Kidney epithelial cell (primary cell): ENCODE measurements around the gene ARSD. TPM values are rescaled to one million over a fixed set of nuclear protein-coding genes. Genes with fewer than 3 reads are reported as not detected.

Experiments
- DNase-seq: peaks from one replicate; pipeline ENCODE4 v3.0.0-alpha.2; 2010; ENCODE audit warnings: low read depth
- H3K27me3 ChIP-seq: 2 replicates; pipeline ENCODE4 v1.6.0; 2011; ENCODE audit warnings: low read length; ENCODE audit not compliant: control insufficient read depth, insufficient read depth
- H3K36me3 ChIP-seq: 2 replicates; pipeline ENCODE4 v1.5.1; 2011; ENCODE audit warnings: low read length; ENCODE audit not compliant: control insufficient read depth, insufficient read depth
- H3K4me3 ChIP-seq: 2 replicates; pipeline ENCODE4 v1.5.1; 2011; ENCODE audit warnings: low read depth, mild to moderate bottlenecking, control low read depth, low read length
- total RNA-seq: library from RNA; depleted of rRNA; stranded (reverse); fragments of >200 nt; gene quantifications from 2 replicates; pipeline ENCODE4 v1.2.3, GENCODE V29; 2015
- TF ChIP-seq, protein P1 (sequence below): IDR thresholded peaks from 2 replicates; pipeline ENCODE4 v1.5.1; 2011; ENCODE audit warnings: mild to moderate bottlenecking, moderate library complexity, low read length, control low read depth, inconsistent platforms; ENCODE audit not compliant: insufficient read depth, poor library complexity, severe bottlenecking

ARSD gene
- total RNA-seq, 1 donor from 2014 or later = 30.9 TPM

DNA sequence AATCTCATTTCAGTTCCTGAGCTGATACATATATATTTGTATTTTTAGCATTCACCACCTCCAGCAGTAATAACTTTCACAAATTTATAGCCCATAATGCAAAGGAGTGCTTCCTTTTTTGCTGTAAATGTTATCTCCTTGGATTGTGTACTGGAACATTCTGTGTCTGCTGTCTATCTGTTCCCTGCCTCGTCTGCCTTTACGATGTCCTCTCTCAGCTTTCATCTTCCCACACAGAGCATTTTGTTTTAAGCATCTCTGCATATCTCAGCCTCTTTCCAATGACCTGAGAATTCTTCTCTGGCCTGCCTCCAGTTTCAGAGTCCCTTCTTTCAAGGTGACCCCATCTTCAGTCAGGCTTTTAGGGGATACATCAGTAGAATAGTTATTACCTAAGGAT lies 57.3 kb downstream of the ARSD start:
- no peaks in the 10 kb centered on the region for H3K36me3 ChIP-seq
- H3K27me3 ChIP-seq = no peaks in the 10 kb centered on the region
- TF ChIP-seq, protein P1, sequence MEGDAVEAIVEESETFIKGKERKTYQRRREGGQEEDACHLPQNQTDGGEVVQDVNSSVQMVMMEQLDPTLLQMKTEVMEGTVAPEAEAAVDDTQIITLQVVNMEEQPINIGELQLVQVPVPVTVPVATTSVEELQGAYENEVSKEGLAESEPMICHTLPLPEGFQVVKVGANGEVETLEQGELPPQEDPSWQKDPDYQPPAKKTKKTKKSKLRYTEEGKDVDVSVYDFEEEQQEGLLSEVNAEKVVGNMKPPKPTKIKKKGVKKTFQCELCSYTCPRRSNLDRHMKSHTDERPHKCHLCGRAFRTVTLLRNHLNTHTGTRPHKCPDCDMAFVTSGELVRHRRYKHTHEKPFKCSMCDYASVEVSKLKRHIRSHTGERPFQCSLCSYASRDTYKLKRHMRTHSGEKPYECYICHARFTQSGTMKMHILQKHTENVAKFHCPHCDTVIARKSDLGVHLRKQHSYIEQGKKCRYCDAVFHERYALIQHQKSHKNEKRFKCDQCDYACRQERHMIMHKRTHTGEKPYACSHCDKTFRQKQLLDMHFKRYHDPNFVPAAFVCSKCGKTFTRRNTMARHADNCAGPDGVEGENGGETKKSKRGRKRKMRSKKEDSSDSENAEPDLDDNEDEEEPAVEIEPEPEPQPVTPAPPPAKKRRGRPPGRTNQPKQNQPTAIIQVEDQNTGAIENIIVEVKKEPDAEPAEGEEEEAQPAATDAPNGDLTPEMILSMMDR = no peak
- no peak overlapping the region for H3K4me3 ChIP-seq
- DNase-seq = no peak

DNA sequence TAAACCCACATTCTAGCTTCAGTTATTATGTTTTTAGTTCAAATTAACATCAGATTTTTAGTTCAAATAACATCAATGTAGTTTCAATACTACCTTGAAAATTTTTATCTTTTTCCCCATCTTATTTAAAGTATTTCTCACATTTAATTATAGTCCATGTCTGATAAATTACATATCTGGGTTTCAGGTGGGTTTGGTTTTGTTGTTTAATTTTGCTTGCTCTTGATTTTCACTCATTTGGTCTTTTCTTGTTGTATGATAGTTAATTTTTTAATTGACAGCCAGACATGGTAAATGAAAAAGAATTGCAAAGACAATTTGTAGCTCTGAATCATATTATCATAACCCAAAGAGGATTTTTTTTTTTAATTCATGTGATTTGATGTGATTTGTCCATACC lies 58.5 kb downstream of the ARSD start:
- DNase-seq = no peak
- no peak overlapping the region for H3K4me3 ChIP-seq
- TF ChIP-seq, protein P1 = no peak
- H3K27me3 ChIP-seq = no peaks in the 10 kb centered on the region
- H3K36me3 ChIP-seq = no peaks in the 10 kb centered on the region

DNA sequence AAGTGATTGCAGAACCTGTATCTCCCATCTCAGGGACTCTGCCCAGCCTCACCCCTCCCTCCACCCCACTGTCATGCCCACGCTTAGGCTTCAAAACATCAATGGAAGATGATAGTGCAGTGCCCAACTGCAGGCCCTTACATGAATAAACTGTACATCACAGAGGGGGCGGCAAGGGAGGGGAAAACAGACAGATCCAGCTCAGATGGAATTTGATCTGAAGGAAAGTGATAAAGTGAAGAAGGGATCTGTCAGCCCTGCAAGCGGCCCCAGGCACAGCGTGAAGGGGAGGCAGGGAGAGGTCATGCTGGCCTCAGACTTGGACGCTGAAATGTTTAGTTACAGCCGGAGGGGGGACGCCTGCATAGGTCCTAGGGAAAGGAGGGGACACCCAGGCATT lies 61.9 kb downstream of the ARSD start:
- H3K27me3 ChIP-seq = no peaks in the 10 kb centered on the region
- no peak for DNase-seq
- TF ChIP-seq, protein P1 = no peak
- H3K36me3 ChIP-seq = no peaks in the 10 kb centered on the region
- no peak overlapping the region for H3K4me3 ChIP-seq

DNA sequence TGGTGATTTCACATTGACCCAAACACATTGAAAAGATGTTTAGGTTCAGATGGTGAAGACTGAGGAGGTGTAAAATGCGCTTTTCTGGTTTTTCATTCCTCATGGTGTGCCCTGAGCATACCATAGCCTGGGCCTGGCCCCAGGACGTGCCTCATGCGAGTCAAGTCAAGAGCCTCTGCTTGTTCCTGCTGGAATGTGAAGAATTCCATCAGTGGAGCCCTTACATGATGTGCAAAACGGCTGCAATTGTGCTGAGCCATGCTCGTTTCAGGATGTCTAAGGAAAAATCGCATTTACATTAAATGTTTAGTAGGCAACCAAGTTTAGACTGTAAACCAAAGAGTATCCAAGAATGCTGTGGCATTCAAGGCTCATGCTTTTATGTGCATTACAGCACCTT lies 65.5 kb downstream of the ARSD start:
- no peak overlapping the region for H3K4me3 ChIP-seq
- DNase-seq = no peak

GRCh38 chrX:2862404-2862803 lies 66.7 kb downstream of the ARSD start:
- H3K4me3 ChIP-seq = no peak overlapping the region
- no peaks in the 10 kb centered on the region for H3K27me3 ChIP-seq
- no peaks in the 10 kb centered on the region for H3K36me3 ChIP-seq
- DNase-seq = no peak
- TF ChIP-seq, protein P1 = no peak

More for the DNA sequence above, 65.5 kb downstream of the ARSD start:
- Histone ChIP-seq H3K36me3 (no peaks in the 10 kb centered on the region), H3K27me3 (no peaks in the 10 kb centered on the region)
- TF ChIP-seq, protein P1 = no peak

DNA sequence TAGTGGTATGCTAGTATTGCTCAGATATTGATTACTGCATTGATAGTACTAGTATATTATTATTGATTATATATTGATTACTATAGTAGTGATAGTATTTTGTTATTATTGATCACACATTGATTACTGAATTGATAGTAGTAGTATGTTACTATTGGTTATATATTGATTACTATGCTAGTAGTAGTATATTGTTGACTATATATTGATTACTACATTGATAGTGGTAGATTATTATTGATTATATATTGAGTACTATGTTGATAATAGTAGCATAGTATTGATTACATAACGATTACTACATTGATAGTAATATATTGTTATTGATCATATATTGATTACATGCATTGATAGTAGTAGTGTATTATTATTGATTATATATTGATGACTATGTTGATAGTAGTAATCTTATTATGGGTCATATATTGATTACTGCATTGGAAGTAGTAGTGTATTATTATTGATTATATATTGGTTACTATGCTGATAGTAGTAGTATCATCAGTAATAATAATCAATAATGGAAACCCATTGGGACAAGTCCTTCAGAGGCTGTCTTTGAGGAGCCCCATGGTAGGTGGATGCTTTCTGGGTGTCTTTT lies 69.8 kb downstream of the ARSD start:
- DNase-seq = no peak
- TF ChIP-seq, protein P1 = no peak
- H3K4me3 ChIP-seq = no peak overlapping the region
- H3K27me3 ChIP-seq = no peaks in the 10 kb centered on the region
- no peaks in the 10 kb centered on the region for H3K36me3 ChIP-seq
